GM18868 (cell line): ENCODE results near the gene MX2.
"Not testable (repeated sequence)": the region's sequence is repeated elsewhere in the genome, so short reads cannot be mapped to it uniquely, and the experiment has no call there.

Source experiments
- ATAC-seq: cut with Tn5 transposase; IDR thresholded peaks from one replicate; pipeline ENCODE4 v1.9.1; 2021; ENCODE audit warnings: mild to moderate bottlenecking, moderate library complexity; ENCODE audit not compliant: unreplicated experiment

The MX2 gene

DNA sequence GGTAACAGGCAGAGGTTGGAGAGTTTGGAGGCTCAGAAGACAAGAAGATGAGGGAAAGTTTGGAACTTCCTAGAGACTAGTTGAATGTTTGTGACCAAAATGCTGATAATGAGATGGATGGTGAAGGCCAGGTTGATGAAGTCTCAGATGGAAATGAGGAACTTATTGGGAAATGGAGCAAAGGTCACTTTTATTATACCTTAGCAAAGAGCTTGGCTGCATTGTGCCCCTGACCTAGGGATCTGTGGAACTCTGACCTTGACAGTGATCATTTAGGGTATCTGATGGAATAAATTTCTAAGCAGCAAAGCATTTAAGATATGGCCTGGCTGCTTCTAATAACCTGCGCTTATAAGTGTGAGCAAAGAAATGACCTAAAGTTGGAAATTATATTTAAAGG, 28.1 kb upstream of the MX2 start:
- ATAC-seq = no peak

DNA sequence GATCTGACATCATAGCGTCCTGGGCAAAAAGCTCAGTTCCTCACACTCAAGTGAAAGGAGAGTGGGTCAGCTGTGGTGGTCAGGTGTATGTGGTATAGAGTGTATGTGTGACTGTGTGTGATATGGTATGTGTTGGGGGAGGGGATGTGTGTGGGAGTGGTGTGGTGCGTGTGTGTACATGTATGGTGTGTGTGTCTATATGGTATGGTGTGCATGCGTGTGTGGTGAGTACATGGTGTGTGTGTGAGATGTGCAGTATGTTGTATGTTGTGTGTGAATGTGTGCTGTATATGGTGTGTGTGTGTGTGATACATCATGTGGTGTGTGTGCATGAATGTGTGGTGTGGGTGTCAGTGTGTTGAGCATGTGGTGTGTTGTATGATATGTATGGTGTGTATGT, 24.3 kb upstream of the MX2 start:
- ATAC-seq = no peak

DNA sequence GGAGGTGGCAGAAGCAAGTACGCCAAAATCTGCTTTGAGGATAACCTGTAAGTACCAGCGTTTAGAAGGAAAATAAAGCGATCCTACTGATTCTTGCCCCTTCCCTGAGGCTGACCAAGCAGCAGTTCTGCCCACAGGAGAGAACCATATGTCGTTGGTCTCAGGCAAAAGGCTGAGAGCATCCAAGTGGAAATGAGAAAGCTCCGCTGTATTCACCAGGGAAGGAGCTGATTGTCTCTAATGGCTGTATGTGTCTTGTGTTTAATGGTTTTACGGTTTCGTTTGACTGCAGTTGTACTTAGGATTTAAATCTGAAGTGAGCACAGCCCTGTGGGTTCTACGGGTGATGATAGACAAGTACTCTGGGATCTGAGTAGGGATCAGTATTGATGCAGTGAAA, 23.4 kb upstream of the MX2 start:
- ATAC-seq = no peak

- no peak for ATAC-seq
Observed at GRCh38 chr21:41342035-41342434, 19.8 kb upstream of the MX2 start.

DNA sequence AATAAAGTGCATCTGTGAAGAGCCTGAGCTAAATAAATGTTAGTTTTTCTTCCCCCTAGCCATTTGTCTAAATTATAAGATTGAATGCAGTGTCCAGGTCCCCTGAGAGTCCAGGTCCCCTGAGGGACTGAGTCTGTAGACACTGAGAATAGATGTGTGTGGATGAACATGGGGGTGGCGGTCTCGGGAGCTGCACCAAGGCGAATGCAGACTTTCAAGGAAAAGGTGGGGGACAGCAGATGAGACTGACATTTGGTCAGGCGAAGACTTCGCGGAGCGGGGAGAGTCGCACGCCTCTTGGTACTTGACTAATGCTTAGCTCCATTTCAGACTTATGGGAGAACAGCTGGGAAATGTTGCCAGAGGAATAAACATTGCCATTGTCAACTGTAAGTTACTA, 17.7 kb upstream of the MX2 start:
- ATAC-seq = no peak

GRCh38 chr21:41345356-41345755, 16.5 kb upstream of the MX2 start:
- ATAC-seq = no peak

DNA sequence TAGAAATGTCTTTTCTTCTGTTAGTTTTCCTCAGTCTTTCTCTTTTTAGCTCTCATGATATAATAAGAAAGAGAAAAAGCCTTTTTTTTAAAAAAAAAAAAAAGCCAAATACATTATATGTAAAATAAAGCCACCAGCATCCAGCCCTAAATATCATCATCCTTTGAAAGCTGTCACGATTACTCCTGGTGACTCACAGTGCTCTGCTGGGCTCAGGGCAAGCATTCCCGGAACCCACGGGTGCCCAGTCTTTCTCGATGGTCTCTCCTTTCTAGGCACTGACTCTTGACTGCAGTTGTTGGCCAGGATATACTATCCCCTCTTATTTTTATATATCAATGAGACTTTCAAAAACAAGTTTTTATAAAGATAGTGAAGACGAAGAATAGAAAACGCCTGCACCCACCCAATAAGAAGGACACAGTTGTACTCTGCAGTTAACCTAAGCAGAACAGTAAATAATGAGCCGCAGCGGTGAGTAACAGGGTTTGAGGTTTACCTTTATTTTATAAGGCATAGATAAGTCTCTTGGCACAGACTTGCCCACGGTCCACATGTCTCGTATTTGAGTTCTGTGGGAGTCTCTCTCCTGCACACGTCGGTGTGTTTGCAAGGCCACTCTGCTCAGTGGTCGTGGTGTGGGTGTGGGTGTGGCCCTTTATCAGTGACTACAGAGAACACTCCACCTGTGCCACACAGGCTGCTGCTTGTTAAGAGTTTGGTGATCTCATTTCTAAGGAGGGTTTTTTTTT, 15.7 kb upstream of the MX2 start:
- ATAC-seq = no peak

GRCh38 chr21:41346758-41347157, 15.1 kb upstream of the MX2 start:
- ATAC-seq = no peak

DNA sequence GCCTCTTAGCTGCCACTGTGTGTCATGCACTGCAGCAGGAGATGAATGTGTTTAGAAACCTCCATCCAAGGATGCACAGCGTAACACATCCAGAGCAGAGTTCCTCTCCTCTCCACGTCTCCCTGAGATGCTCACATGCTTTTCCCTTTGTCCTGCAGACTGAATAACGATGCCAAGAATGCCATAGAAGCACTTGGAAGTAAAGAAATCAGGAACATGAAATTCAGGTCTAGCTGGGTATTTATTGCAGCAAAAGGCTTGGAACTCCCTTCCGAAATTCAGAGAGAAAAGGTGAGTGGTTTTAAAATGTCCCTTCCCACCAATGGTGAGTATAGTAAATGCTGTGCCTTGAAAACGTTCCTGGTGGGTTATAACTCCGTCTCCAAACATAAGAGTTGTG, 13.4 kb upstream of the MX2 start:
- ATAC-seq = no peak

GRCh38 chr21:41349126-41349525, 12.7 kb upstream of the MX2 start:
- ATAC-seq = no peak

DNA sequence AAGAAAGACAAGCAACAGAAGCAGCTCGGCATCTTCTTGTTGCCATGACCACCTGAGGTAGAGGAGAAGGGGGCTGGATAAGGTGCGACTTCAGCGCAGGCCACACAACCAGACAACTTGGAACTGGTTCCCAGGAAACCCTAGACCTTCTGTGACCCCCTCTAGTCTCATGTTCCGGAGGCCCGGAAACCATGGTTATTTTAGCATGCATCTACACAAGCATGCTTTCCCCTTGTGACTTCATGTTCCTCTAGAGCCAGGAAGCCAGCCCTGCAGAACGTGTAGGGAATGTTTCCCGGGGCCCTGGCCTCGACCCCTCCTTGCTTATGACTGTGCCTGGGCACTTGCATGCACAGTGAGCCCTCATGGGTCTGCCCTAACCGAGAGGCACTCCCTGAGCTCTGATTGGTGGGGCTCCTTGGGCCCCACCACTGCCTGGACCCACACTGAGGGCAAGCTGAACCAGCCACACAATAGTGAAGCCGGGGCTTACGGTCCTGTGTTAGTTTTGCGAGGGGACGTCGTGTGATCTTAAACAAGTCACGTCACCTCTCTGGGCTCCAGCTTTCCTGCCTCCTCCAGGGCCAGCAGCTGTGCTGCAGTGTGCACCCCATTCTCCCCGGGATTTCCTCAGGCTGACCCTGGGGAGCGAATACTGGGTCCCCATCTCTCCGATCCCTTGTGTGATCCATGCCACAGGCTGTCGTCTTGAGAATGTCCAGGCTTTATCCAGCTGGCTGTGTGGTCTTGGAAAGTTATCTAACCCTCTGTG, 12.0 kb upstream of the MX2 start:
- ATAC-seq = no peak

- ATAC-seq = no peak
Observed at GRCh38 chr21:41350436-41351155, 11.2 kb upstream of the MX2 start.

DNA sequence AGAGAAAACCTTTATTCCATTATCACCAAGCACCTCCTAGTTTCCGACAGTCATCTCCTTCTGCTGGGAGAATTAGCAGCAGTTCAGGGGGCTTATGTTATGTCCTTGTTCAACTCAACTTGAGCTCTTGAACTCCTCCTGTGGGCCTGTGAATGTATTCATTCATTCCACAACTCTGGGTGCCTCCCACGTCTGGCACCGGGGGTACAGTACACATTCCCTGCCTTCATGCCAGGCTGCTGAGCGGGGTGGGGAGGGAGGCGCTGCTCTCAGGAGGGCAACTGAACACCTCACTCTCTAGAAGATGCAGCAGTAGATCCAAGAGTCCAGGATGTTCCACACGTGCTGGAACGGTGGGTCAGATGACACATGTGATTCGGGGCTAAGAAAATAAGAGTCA, 4.3 kb upstream of the MX2 start:
- ATAC-seq = no peak

GRCh38 chr21:41358193-41359166, 3.3 kb upstream of the MX2 start:
- ATAC-seq = no peak

GRCh38 chr21:41359286-41359685, 2.5 kb upstream of the MX2 start:
- ATAC-seq = no peak

GRCh38 chr21:41359754-41360071, 2.1 kb upstream of the MX2 start:
- ATAC-seq = not testable (repeated sequence)

DNA sequence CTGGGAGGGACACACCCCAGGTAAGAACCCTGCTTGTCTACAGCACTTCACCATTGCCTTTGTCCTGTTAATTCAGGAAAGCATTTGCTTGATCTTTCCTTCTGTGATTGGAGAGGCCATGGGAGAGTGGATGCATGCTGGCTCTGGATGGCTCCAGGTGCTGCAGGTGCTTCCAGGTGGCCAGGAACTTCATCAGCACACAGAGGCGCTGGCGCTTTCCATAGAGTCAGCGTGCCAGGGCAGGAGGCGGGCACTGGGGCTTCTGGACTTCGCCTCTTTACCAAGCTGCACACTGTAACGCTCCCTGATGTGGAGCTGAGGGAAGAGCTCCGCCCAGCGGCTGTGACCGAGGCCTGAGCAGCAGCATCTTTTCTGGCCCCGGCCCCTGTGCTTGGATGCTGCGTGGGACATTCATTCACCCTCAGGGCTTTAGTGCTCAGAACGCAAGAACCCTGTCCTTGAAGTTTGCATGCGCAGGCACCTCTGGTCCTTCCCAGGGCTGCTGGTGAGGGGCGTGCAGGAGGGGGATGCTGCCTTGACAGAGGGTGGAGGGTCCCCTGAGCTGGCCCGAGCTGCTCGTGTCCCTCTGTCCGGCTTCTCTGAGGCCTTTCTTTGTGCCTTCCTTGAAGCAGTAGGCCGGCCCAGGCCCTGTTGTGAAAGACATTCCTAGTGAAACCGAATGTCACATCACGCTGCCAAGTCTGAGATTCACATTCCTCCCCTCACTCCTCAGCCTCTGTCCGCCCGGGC, 1.6 kb upstream of the MX2 start:
- ATAC-seq = no peak

GRCh38 chr21:41361053-41361785, 608 bp upstream of the MX2 start:
- no peak for ATAC-seq

GRCh38 chr21:41362605-41363369, 960 bp downstream of the MX2 start:
- no peak for ATAC-seq
